Choroid plexus epithelial cell (primary cell): ENCODE results near the gene AP1G1.
A peak's percentile ranks its signal among the peaks of the same experiment; 100 is the strongest.

Source experiments
- DNase-seq: peaks from one replicate; pipeline ENCODE4 v3.0.0-alpha.2; 2010; ENCODE audit warnings: low read depth
- H3K4me3 ChIP-seq: 2 replicates; pipeline ENCODE4 v1.5.1; 2011; ENCODE audit warnings: low read depth, mild to moderate bottlenecking, control low read depth, low read length, moderate library complexity
- TF ChIP-seq, protein P1 (sequence below): conservative IDR thresholded peaks from 2 replicates; pipeline ENCODE4 v1.5.1; 2011; ENCODE audit warnings: low read depth, mild to moderate bottlenecking, control low read depth, inconsistent platforms, low read length, moderate library complexity

AP1G1 gene

DNA sequence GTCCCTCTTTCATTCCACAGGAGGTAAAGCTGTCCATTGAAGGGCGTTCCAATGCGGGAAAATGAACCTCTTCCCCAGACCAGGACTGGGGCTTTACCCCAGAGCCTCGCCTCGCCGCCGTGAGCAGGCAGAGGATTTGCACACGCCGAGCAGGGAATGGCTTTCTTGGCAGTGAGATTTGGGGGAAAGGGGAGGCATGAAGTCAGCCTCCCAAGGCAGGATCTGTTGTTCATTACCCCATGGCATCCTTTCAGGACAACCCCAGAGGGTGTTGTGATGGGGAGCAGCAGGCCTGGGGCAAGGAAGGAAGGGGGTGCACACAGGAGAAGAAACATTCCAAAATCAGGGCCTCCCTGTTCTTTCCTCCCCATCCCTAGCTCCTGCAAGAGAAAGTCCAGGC is 43.1 kb upstream of the AP1G1 start:
- no peak for DNase-seq
- TF ChIP-seq, protein P1, sequence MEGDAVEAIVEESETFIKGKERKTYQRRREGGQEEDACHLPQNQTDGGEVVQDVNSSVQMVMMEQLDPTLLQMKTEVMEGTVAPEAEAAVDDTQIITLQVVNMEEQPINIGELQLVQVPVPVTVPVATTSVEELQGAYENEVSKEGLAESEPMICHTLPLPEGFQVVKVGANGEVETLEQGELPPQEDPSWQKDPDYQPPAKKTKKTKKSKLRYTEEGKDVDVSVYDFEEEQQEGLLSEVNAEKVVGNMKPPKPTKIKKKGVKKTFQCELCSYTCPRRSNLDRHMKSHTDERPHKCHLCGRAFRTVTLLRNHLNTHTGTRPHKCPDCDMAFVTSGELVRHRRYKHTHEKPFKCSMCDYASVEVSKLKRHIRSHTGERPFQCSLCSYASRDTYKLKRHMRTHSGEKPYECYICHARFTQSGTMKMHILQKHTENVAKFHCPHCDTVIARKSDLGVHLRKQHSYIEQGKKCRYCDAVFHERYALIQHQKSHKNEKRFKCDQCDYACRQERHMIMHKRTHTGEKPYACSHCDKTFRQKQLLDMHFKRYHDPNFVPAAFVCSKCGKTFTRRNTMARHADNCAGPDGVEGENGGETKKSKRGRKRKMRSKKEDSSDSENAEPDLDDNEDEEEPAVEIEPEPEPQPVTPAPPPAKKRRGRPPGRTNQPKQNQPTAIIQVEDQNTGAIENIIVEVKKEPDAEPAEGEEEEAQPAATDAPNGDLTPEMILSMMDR: no peak
- H3K4me3 ChIP-seq: no peak overlapping the region

- H3K4me3 ChIP-seq: no peak overlapping the region
- TF ChIP-seq, protein P1: no peak
- DNase-seq: no peak
These were observed 40.0 kb upstream of the AP1G1 start for GRCh38 chr16:71848622-71849021.

- no peak for DNase-seq
- peak overlapping the region; percentile 95 for H3K4me3 ChIP-seq
- TF ChIP-seq, protein P1: no peak
These were observed 38.5 kb upstream of the AP1G1 start for GRCh38 chr16:71847096-71847495.

DNA sequence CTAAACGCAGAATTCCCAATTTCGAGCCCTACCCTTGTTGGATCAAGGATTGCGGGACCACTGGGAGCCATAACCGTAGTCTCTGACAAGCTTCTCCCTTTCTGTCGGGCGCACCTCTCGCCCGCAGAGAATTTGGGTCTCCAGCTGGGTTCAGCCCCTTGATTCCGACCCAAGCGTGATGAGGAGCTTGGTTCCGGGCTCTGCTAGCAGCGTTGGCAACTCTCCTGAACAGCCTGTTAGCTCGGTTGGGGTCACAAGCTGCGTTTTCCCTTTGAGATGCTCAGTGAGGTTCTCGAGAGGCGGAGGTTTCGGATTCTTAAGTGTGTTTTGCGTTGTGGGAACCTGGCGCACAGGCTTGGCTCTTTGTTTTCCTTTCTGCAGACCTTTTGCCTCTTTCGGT is 37.8 kb upstream of the AP1G1 start:
- TF ChIP-seq, protein P1: no peak
- peak overlapping the region; percentile 95 for H3K4me3 ChIP-seq
- peak; percentile 50 for DNase-seq

- TF ChIP-seq, protein P1: no peak
- H3K4me3 ChIP-seq: peak within 1 kb of the TSS; percentile 95
- peak; percentile 92 for DNase-seq
These were observed 37.2 kb upstream of the AP1G1 start, which contains the start of gene ATXN1L for GRCh38 chr16:71845639-71846430. TSS of gene ATXN1L (plus strand) at chr16:71845976. CDS start at chr16:71849741, 3,765 bp downstream.

GRCh38 chr16:71843572-71843971 is 34.9 kb upstream of the AP1G1 start:
- H3K4me3 ChIP-seq: no peak overlapping the region
- TF ChIP-seq, protein P1: no peak
- DNase-seq: no peak

DNA sequence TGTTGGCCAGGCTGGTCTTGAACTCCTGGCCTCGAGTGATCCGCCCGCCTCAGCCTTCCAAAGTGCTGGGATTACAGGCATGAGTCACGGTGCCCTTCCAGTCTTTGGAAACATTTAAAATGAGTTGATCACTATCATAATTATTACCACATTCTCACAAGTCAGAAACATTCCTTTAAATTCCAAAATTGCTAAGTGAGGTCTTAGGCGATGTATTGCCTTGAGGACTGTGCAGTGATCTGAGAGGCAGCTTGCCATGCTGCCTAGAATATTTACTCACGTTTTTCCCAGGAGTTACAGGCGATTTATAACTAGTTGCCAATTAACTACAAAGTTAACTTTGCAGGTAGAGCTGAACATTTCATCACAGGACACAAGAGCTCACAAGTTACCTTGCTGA is 31.4 kb upstream of the AP1G1 start:
- TF ChIP-seq, protein P1: no peak
- DNase-seq: no peak
- no peak overlapping the region for H3K4me3 ChIP-seq
